Spleen (tissue), 11 donors: ENCODE measurements around the gene COL23A1. TPM values are rescaled to one million over a fixed set of nuclear protein-coding genes. Genes with fewer than 3 reads are reported as not detected.
A peak's percentile ranks its signal among the peaks of the same experiment; 100 is the strongest.

Experiments
- DNase-seq: peaks from one replicate; pipeline ENCODE4 v3.0.0-alpha.2; 2020
- H3K27ac ChIP-seq, 8 donors: fragments of 200-600 bp; sonication (generic) in 7 of 8; 1 replicate in 4 of 8; 2 replicates in 4 of 8; pipeline versions ENCODE4 v1.5.0 to v1.8.0; 2016 to 2021; ENCODE audit warnings: inconsistent platforms in 4 of 8, mild to moderate bottlenecking in 4 of 8, moderate library complexity in 1 of 8
- H3K27me3 ChIP-seq, 7 donors: fragments of 200-600 bp; sonication (generic) in 6 of 7; replicated peaks in 1 of 7; 1 replicate in 4 of 7; 2 replicates in 3 of 7; pipeline versions ENCODE4 v1.5.0 to v1.8.0; 2016 to 2021; ENCODE audit warnings: inconsistent platforms in 3 of 7, mild to moderate bottlenecking in 1 of 7
- H3K36me3 ChIP-seq, 6 donors: fragments of 200-600 bp; sonication (generic) in 5 of 6; 1 replicate in 4 of 6; 2 replicates in 2 of 6; pipeline versions ENCODE4 v1.5.0 to v1.8.0; 2016 to 2021; ENCODE audit warnings: inconsistent platforms in 2 of 6
- H3K4me1 ChIP-seq, 6 donors: fragments of 200-600 bp; sonication (generic) in 5 of 6; 1 replicate in 3 of 6; 2 replicates in 3 of 6; pipeline versions ENCODE4 v1.5.0 to v1.8.0; 2016 to 2021; ENCODE audit warnings: inconsistent platforms in 3 of 6
- H3K4me3 ChIP-seq, 8 donors: fragments of 200-600 bp; sonication (generic) in 7 of 8; 1 replicate in 4 of 8; 2 replicates in 4 of 8; pipeline versions ENCODE4 v1.5.0 to v1.8.0; 2016 to 2021; ENCODE audit warnings: inconsistent platforms in 4 of 8, mild to moderate bottlenecking in 4 of 8, moderate library complexity in 2 of 8
- H3K9me3 ChIP-seq, 8 donors: fragments of 200-600 bp; sonication (generic) in 7 of 8; 1 replicate in 4 of 8; 2 replicates in 4 of 8; pipeline versions ENCODE4 v1.5.0 to v1.8.0; 2016 to 2021; ENCODE audit warnings: inconsistent platforms in 4 of 8
- CTCF ChIP-seq, 11 experiments: fragments of 200-600 bp in 7 of 11; fragments of 450-650 bp in 4 of 11; sonication (generic) in 4 of 11; IDR thresholded peaks in 8 of 11; conservative IDR thresholded peaks in 3 of 11; 1 replicate in 7 of 11; 2 replicates in 4 of 11; pipeline versions ENCODE4 v1.4.0 to v1.8.0; 2016 to 2021; ENCODE audit warnings: antibody characterized with exemption in 11 of 11, inconsistent platforms in 4 of 11, mild to moderate bottlenecking in 1 of 11
- POLR2A ChIP-seq, 3 donors: fragments of 450-650 bp; IDR thresholded peaks; one replicate each; pipeline ENCODE4 v1.5.1; 2017; ENCODE audit warnings: antibody characterized with exemption in 3 of 3, mild to moderate bottlenecking in 1 of 3
- POLR2AphosphoS5 ChIP-seq, 3 donors: sonication (generic); formaldehyde crosslinking; IDR thresholded peaks; one replicate each; pipeline ENCODE4 v1.5.1; 2017; ENCODE audit warnings: antibody characterized with exemption in 3 of 3
- WGBS, 5 donors: extraction: QIAGEN DNeasy Blood & Tissue Kit in 3 of 5; methylation state at CpG; one replicate each; pipeline versions ENCODE4 v1.1.5 to v1.1.7; 2013 to 2018; 5-methylcytosine and 5-hydroxymethylcytosine counted together
- intact Hi-C: fragments of 100-400 bp; cut with DNase I; formaldehyde crosslinking; loops from one replicate; pipeline ENCODE4 v1.15.0; 2023; ENCODE audit warnings: low total_unique reads
- polyA plus RNA-seq, 3 donors: library from polyadenylated mRNA; stranded (reverse); fragments of 200-250 nt; gene quantifications; one replicate each; pipeline ENCODE4 v1.2.1, GENCODE V29; 2013
- total RNA-seq, 7 donors: library from RNA; depleted of rRNA in 3 of 7; stranded (reverse); fragments of >200 nt in 3 of 7; fragmentation: NEBNext Ultra II Directional in 4 of 7; extraction: Animal tissue kit (Norgen Biotek cat#: 25700) in 4 of 7; gene quantifications; one replicate each; pipeline versions ENCODE4 v1.1.0 to v1.2.1, GENCODE V29; 2016 to 2021
- donor health status: healthy with polysubstance abuse.
- donor health status: DM: no; HTN: no; CAD: no; lungs with moderate emphysema.
- donor health status: DM: no; HTN: no; CAD: no.
- donor health status: Bipolar disorder and iron deficiency.
- donor health status: healthy.
- donor health status: DM: no; HTN: no; CAD: no.
- donor health status: DM: yes; HTN: yes; CAD: no.

The COL23A1 gene
- total and polyA plus RNA-seq, 10 donors: 0.63 to 3.8 (median 1.9) TPM

GRCh38 chr5:178468196-178468685 is 122.0 kb downstream of the COL23A1 start:
- 64 to 80% (median 68%) methylated on average over 18 of the region's 18 CpGs for WGBS, 5 donors

GRCh38 chr5:178467568-178468195 is 122.5 kb downstream of the COL23A1 start:
- Histone ChIP-seq H3K9me3 (no peaks in the 10 kb centered on the region), H3K36me3 (no peaks in the 10 kb centered on the region), H3K27me3 (no peaks in the 10 kb centered on the region), H3K4me1 (peaks cover 0 to 39% (median 16%) of the 10 kb centered on the region in 6 donors), H3K4me3 (peak overlapping the region in 1 of 8 donors; percentile 15), H3K27ac (peak overlapping the region in 7 of 8 donors; percentile 32 to 68 (median 60))
- intact Hi-C loops: no loop called here
- no peak for DNase-seq
- WGBS, 5 donors: 22 to 45% (median 34%) methylated on average over 19 of the region's 19 CpGs
- TF ChIP-seq POLR2A (IDR thresholded peaks at IDR 0.05) (no peak), POLR2AphosphoS5 (IDR thresholded peaks at IDR 0.05) (peak in 1 of 3 donors; percentile 12)

More at GRCh38 chr5:178468196-178468685, 122.0 kb downstream of the COL23A1 start:
- Histone ChIP-seq H3K9me3 (no peaks in the 10 kb centered on the region), H3K27ac (peak overlapping the region in 5 of 8 donors; percentile 58 to 68 (median 63)), H3K36me3 (no peaks in the 10 kb centered on the region), H3K4me1 (peaks cover 0 to 39% (median 16%) of the 10 kb centered on the region in 6 donors), H3K4me3 (peak overlapping the region in 1 of 8 donors; percentile 15), H3K27me3 (no peaks in the 10 kb centered on the region)
- DNase-seq: no peak
- TF ChIP-seq POLR2A (IDR thresholded peaks at IDR 0.05) (no peak), CTCF (IDR thresholded peaks at IDR 0.05 in 8 of 11, conservative IDR thresholded peaks at IDR 0.05 in 3 of 11) (no peak), POLR2AphosphoS5 (IDR thresholded peaks at IDR 0.05) (no peak)
- intact Hi-C loops: no loop called here

GRCh38 chr5:178467205-178467567 is 123.0 kb downstream of the COL23A1 start:
- no peaks in the 10 kb centered on the region for H3K9me3 ChIP-seq
- no peaks in the 10 kb centered on the region for H3K27me3 ChIP-seq
- WGBS, 5 donors: 29 to 60% (median 40%) methylated on average over 6 to 7 of the region's 7 CpGs
- H3K27ac ChIP-seq: peak overlapping the region in 7 of 8 donors; percentile 32 to 68 (median 60)
- H3K4me3 ChIP-seq: no peak overlapping the region
- TF ChIP-seq POLR2AphosphoS5 (IDR thresholded peaks at IDR 0.05) (no peak), CTCF (IDR thresholded peaks at IDR 0.05 in 8 of 11, conservative IDR thresholded peaks at IDR 0.05 in 3 of 11) (no peak), POLR2A (IDR thresholded peaks at IDR 0.05) (no peak)
- DNase-seq: no peak
- peaks cover 0 to 39% (median 16%) of the 10 kb centered on the region in 6 donors for H3K4me1 ChIP-seq
- intact Hi-C loops: no loop called here
- H3K36me3 ChIP-seq: no peaks in the 10 kb centered on the region

GRCh38 chr5:178466342-178466741 is 123.9 kb downstream of the COL23A1 start:
- H3K4me3 ChIP-seq: no peak overlapping the region
- no peaks in the 10 kb centered on the region for H3K36me3 ChIP-seq
- TF ChIP-seq CTCF (IDR thresholded peaks at IDR 0.05 in 8 of 11, conservative IDR thresholded peaks at IDR 0.05 in 3 of 11): no peak
- TF ChIP-seq POLR2A (IDR thresholded peaks at IDR 0.05): no peak
- no peak for TF ChIP-seq POLR2AphosphoS5 (IDR thresholded peaks at IDR 0.05)
- peaks cover 0 to 46% (median 20%) of the 10 kb centered on the region in 6 donors for H3K4me1 ChIP-seq
- no peak for DNase-seq
- H3K9me3 ChIP-seq: no peaks in the 10 kb centered on the region
- H3K27ac ChIP-seq: no peak overlapping the region
- H3K27me3 ChIP-seq: no peaks in the 10 kb centered on the region
- intact Hi-C loops: no loop called here
- WGBS, 5 donors: 73 to 94% (median 80%) methylated on average over 6 of the region's 6 CpGs
